Mammary epithelial cell (primary cell): ENCODE results near the gene SMIM24.

Experiments used
- EZH2 ChIP-seq: IDR thresholded peaks from 2 replicates; pipeline ENCODE4 v1.6.1; 2012; ENCODE audit warnings: low read length, inconsistent platforms, borderline replicate concordance
- TF ChIP-seq, protein P1 (sequence below), 2 donors: IDR thresholded peaks in 1 of 2; conservative IDR thresholded peaks in 1 of 2; 2 replicates each; pipeline ENCODE4 v1.5.1; 2011 to 2012; ENCODE audit warnings: inconsistent platforms in 2 of 2, low read length in 2 of 2, mild to moderate bottlenecking in 2 of 2, control low read depth in 1 of 2, low read depth in 1 of 2; ENCODE audit not compliant: insufficient read depth in 1 of 2; ENCODE audit errors: extremely low read depth in 1 of 2

DNA sequence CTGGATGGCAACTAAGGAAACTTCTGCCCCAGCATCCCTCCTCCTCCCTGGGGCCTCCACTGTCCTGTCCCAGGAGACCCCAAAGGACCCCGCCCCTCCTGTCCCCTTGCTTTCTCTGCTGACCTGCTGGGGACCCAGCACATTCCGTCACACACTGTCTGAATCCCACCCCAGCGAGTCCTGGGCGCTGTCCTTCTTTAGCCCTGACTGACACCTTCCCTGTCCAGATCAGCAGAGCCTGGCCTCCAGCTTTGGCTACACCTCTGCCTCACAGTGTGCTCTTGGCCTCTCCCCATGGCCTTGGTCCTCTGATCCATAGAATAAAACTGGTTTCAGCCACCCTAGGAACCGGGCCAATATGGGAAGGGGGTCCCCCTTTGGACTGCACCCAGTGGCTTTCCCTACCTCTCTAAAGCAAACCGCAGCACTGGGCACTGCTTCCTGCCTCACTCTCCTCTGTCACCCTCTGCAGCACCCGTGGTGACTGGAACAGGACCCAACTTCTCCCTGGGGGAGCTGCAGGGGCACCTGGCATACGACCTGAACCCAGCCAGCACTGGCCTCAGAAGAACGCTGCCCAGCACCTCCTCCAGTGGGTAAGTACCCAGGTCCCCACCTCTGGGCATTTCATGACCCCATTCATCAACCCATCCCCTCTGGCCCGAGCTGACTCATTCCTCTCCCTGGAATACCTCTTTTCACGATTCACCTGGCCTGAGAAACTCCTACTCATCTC lies 46.4 kb downstream of the SMIM24 start:
- TF ChIP-seq, protein P1, sequence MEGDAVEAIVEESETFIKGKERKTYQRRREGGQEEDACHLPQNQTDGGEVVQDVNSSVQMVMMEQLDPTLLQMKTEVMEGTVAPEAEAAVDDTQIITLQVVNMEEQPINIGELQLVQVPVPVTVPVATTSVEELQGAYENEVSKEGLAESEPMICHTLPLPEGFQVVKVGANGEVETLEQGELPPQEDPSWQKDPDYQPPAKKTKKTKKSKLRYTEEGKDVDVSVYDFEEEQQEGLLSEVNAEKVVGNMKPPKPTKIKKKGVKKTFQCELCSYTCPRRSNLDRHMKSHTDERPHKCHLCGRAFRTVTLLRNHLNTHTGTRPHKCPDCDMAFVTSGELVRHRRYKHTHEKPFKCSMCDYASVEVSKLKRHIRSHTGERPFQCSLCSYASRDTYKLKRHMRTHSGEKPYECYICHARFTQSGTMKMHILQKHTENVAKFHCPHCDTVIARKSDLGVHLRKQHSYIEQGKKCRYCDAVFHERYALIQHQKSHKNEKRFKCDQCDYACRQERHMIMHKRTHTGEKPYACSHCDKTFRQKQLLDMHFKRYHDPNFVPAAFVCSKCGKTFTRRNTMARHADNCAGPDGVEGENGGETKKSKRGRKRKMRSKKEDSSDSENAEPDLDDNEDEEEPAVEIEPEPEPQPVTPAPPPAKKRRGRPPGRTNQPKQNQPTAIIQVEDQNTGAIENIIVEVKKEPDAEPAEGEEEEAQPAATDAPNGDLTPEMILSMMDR (conservative IDR thresholded peaks at IDR 0.05 in 1 of 2, IDR thresholded peaks at IDR 0.05 in 1 of 2; ENCODE audit: extremely low read depth in 1 of 2, insufficient read depth in 1 of 2, low read depth in 1 of 2, low read length in 2 of 2): no peak
- TF ChIP-seq EZH2: no peak
